HEK293T (cell line): ENCODE results near the gene ZNF133.

ENCODE experiments used
- ARNT ChIP-seq: fragments of 450-650 bp; IDR thresholded peaks from 2 replicates; pipeline ENCODE4 v1.6.1; 2017; ENCODE audit warnings: mild to moderate bottlenecking
- CTBP1 ChIP-seq: fragments of 450-650 bp; IDR thresholded peaks from 2 replicates; pipeline ENCODE4 v1.6.1; 2016; ENCODE audit warnings: borderline replicate concordance
- ELF4 ChIP-seq: fragments of 450-650 bp; IDR thresholded peaks from 2 replicates; pipeline ENCODE4 v1.6.1; 2017; ENCODE audit warnings: antibody characterized with exemption
- FOXK2 ChIP-seq: fragments of 450-650 bp; IDR thresholded peaks from 2 replicates; pipeline ENCODE4 v1.6.1; 2016; ENCODE audit warnings: mild to moderate bottlenecking
- FOXM1 ChIP-seq: fragments of 450-650 bp; IDR thresholded peaks from 2 replicates; pipeline ENCODE4 v1.6.1; 2017; ENCODE audit warnings: mild to moderate bottlenecking, borderline replicate concordance
- HDGF ChIP-seq: fragments of 450-650 bp; IDR thresholded peaks from 2 replicates; pipeline ENCODE4 v1.6.1; 2017; ENCODE audit warnings: antibody characterized with exemption, borderline replicate concordance
- L3MBTL2 ChIP-seq: fragments of 450-650 bp; conservative IDR thresholded peaks from 2 replicates; pipeline ENCODE4 v1.6.1; 2016; ENCODE audit warnings: mild to moderate bottlenecking
- NFRKB ChIP-seq: fragments of 450-650 bp; IDR thresholded peaks from 2 replicates; pipeline ENCODE4 v1.6.1; 2016; ENCODE audit warnings: mild to moderate bottlenecking, moderate library complexity
- PKNOX1 ChIP-seq: fragments of 450-650 bp; IDR thresholded peaks from 2 replicates; pipeline ENCODE4 v1.6.1; 2016
- SP1 ChIP-seq: fragments of 450-650 bp; IDR thresholded peaks from 2 replicates; pipeline ENCODE4 v1.6.1; 2017
- SUZ12 ChIP-seq: fragments of 450-650 bp; IDR thresholded peaks from 2 replicates; pipeline ENCODE4 v1.6.1; 2016; ENCODE audit warnings: mild to moderate bottlenecking
- TARDBP ChIP-seq: fragments of 450-650 bp; IDR thresholded peaks from 2 replicates; pipeline ENCODE4 v1.6.1; 2016
- ZNF384 ChIP-seq: fragments of 450-650 bp; IDR thresholded peaks from 2 replicates; pipeline ENCODE4 v1.6.1; 2016

- TF ChIP-seq SP1 (no peak), FOXK2 (no peak), SUZ12 (no peak), ZNF384 (no peak), FOXM1 (no peak), ARNT (no peak), ELF4 (no peak), CTBP1 (no peak), L3MBTL2 (no peak), PKNOX1 (no peak), HDGF (no peak), TARDBP (no peak), NFRKB (no peak)
Measured at GRCh38 chr20:18258126-18258860, 30.0 kb upstream of the ZNF133 start.
